ENCODE results near the gene FDXACB1. TPM values are rescaled to one million over a fixed set of nuclear protein-coding genes. Genes with fewer than 3 reads are reported as not detected.

Gene FDXACB1
- total and polyA plus RNA-seq, 9 of the 15 experiments (the other 6 are each of a cell fraction or from before 2014, with no cell fraction given), result 3.2 to 7.5 (median 5.3) TPM

- TF ChIP-seq THAP12 (CRISPR knock-in tag; IDR thresholded peaks at IDR 0.05) (no peak), SMAD4 (CRISPR knock-in tag; conservative IDR thresholded peaks at IDR 0.05) (no peak), RBM14 (IDR thresholded peaks at IDR 0.05; ENCODE audit: borderline replicate concordance, insufficient read depth, low read depth, low read length) (no peak), BRD9 (IDR thresholded peaks at IDR 0.05; ENCODE audit: low read depth, partially characterized antibody) (no peak), ZNF212 (CRISPR knock-in tag; IDR thresholded peaks at IDR 0.05) (no peak)
These were observed 26.9 kb downstream of the FDXACB1 start (continued) for GRCh38 chr11:111852103-111852502.

- intact Hi-C loops (cut with micrococcal nuclease), result no loop called here
- Histone ChIP-seq H3K4me3 (no peak overlapping the region), H3K4me1 (replicated peaks in 1 of 2; ENCODE audit: control insufficient read depth in 2 of 2, insufficient read depth in 2 of 2, low read length in 2 of 2) (no peaks in the 10 kb centered on the region), H2AFZ (ENCODE audit: low read depth, low read length) (no peak overlapping the region), H4K20me1 (replicated peaks; ENCODE audit: control insufficient read depth, insufficient read depth, low read length) (no peaks in the 10 kb centered on the region), H3K9me3 (replicated peaks; ENCODE audit: control insufficient read depth, insufficient read depth, low read depth, low read length) (no peaks in the 10 kb centered on the region), H3K36me3 (ENCODE audit: control insufficient read depth, insufficient read depth, low read length) (peaks cover 40% of the 10 kb centered on the region; the same call in 2 of the 3 replicates), H3K9ac (ENCODE audit: insufficient read depth in 1 of 2, low read depth in 2 of 2, low read length in 2 of 2) (no peak overlapping the region), H3K9me1 (ENCODE audit: control insufficient read depth, insufficient read depth, low read length) (no peaks in the 10 kb centered on the region), H3K79me2 (ENCODE audit: control insufficient read depth, insufficient read depth, low read length) (no peaks in the 10 kb centered on the region), H3K27me3 (ENCODE audit: control insufficient read depth in 2 of 2, insufficient read depth in 2 of 2, low read length in 2 of 2) (no peaks in the 10 kb centered on the region), H3K4me2 (ENCODE audit: insufficient read depth, low read length) (no peak overlapping the region), H3K27ac (ENCODE audit: extremely low read depth, low read depth, low read length) (no peak overlapping the region)
- ChIA-PET CTCF (ENCODE audit: low intra/inter-chr PET ratio) (interaction anchor here (1.2 kb wide), 1 partner anchor 286 kb away, joined by 3 read pairs; no protein-coding TSS in a partner anchor), POLR2A (no interaction called here)
- peak; percentile 46 for FAIRE-seq
- TF ChIP-seq TCFL5 (CRISPR knock-in tag; conservative IDR thresholded peaks at IDR 0.05) (no peak), CC2D1A (IDR thresholded peaks at IDR 0.05) (no peak), CTCF (IDR thresholded peaks at IDR 0.05 in 2 of 3, conservative IDR thresholded peaks at IDR 0.05 in 1 of 3; ENCODE audit: insufficient read depth in 2 of 3, low read depth in 1 of 3, low read length in 3 of 3) (peak in 2 of 3 experiments; percentile 32 to 43; a peak in 2 of 6 replicates), RAD21 (CRISPR knock-in tag; conservative IDR thresholded peaks at IDR 0.05 in 1 of 2, IDR thresholded peaks at IDR 0.05 in 1 of 2) (peak; percentile 25 to 44; a peak in 3 of 4 replicates), SMARCC2 (IDR thresholded peaks at IDR 0.05; ENCODE audit: low read depth) (no peak)
- DNase-seq (ENCODE audit: extremely low read depth in 1 of 4, low spot score in 3 of 4), result peak in 1 of 4 experiments; percentile 11
- BruUV-seq (replicated peaks), result TSS peak; percentile 30
- peak; percentile 66; the same call in 2 of the 3 replicates for ATAC-seq
- in situ Hi-C loops (cut with MboI), result no loop called here
These were observed 27.3 kb downstream of the FDXACB1 start for GRCh38 chr11:111851636-111852035.

Data from K562 (cell line).